Left ventricle myocardium inferior (tissue), 1 donor: Measurements from ENCODE around the gene PATJ. TPM values are rescaled to one million over a fixed set of nuclear protein-coding genes. Genes with fewer than 3 reads are reported as not detected.

Source experiments
- DNase-seq: peaks from one replicate; pipeline ENCODE4 v3.0.0-alpha.2; 2020
- H3K27ac ChIP-seq: fragments of 200-600 bp; replicated peaks from 2 replicates; pipeline ENCODE4 v1.8.0; 2021
- H3K27me3 ChIP-seq: fragments of 200-600 bp; 2 replicates; pipeline ENCODE4 v1.8.0; 2021; ENCODE audit warnings: low read depth
- H3K36me3 ChIP-seq: fragments of 200-600 bp; 2 replicates; pipeline ENCODE4 v1.8.0; 2021
- H3K4me1 ChIP-seq: fragments of 200-600 bp; 2 replicates; pipeline ENCODE4 v1.8.0; 2021
- H3K4me3 ChIP-seq: fragments of 200-600 bp; 2 replicates; pipeline ENCODE4 v1.8.0; 2021; ENCODE audit warnings: mild to moderate bottlenecking, moderate library complexity
- H3K9me3 ChIP-seq: fragments of 200-600 bp; replicated peaks from 2 replicates; pipeline ENCODE4 v1.8.0; 2021
- intact Hi-C: fragments of 100-400 bp; cut with micrococcal nuclease; formaldehyde crosslinking; loops from one replicate; pipeline ENCODE4 v1.11.0; 2022
- total RNA-seq: library from RNA; stranded (reverse); fragmentation: NEBNext Ultra II Directional; extraction: Animal tissue kit (Norgen Biotek cat#: 25700); gene quantifications from one replicate; pipeline ENCODE4 v1.2.1, GENCODE V29; 2021
- TF ChIP-seq, protein P1 (sequence below): fragments of 200-600 bp; IDR thresholded peaks from 2 replicates; pipeline ENCODE4 v1.8.0; 2021; ENCODE audit warnings: antibody characterized with exemption, mild to moderate bottlenecking, borderline replicate concordance
- donor health status: DM: no; HTN: yes; CAD: no; lungs with severe emphysema.

Gene PATJ
- total RNA-seq, 1 donor from 2014 or later = 166 TPM

DNA sequence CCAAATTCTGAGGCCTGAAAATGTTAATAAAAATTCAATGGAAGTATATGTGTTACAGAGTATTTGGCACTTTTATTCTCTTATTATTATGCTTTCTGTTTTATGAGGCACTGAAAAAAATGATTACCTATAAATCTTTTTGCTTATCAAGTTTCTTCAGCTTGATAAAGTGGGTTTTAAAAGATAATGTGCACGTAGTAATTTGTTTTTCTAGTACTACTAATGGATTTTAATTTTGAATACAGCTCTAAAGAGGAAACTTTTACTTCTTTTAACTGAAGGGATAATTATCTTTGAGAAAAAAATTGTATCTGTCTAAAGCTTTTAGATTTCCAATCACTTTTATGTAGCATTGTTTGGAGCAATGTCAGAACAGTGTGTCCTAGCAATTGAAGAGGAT lies 241.0 kb downstream of the PATJ start:
- DNase-seq = no peak
- Histone ChIP-seq H3K27ac (no peak overlapping the region), H3K4me1 (no peaks in the 10 kb centered on the region), H3K36me3 (no peaks in the 10 kb centered on the region), H3K9me3 (no peaks in the 10 kb centered on the region), H3K27me3 (no peaks in the 10 kb centered on the region), H3K4me3 (no peak overlapping the region)
- TF ChIP-seq, protein P1, sequence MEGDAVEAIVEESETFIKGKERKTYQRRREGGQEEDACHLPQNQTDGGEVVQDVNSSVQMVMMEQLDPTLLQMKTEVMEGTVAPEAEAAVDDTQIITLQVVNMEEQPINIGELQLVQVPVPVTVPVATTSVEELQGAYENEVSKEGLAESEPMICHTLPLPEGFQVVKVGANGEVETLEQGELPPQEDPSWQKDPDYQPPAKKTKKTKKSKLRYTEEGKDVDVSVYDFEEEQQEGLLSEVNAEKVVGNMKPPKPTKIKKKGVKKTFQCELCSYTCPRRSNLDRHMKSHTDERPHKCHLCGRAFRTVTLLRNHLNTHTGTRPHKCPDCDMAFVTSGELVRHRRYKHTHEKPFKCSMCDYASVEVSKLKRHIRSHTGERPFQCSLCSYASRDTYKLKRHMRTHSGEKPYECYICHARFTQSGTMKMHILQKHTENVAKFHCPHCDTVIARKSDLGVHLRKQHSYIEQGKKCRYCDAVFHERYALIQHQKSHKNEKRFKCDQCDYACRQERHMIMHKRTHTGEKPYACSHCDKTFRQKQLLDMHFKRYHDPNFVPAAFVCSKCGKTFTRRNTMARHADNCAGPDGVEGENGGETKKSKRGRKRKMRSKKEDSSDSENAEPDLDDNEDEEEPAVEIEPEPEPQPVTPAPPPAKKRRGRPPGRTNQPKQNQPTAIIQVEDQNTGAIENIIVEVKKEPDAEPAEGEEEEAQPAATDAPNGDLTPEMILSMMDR = no peak
- intact Hi-C loops = no loop called here

DNA sequence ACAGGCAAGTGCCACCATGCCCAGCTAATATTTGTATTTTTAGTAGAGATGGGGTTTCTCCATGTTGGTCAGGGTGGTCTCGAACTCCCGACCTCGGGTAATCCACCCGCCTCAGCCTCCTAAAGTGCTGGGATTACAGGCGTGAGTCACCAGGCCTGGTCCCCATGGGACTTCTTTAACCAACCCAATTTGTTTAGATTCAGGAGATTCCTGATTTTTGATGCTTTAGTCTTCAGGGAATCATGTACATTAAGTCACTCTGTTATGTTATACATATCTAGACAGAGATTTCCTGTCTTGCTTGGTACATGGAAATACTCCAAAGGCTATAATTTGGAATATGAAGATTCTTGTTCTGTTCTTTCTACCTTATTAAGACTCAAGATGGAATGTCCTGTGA lies 250.0 kb downstream of the PATJ start:
- no peak overlapping the region for H3K27ac ChIP-seq
- no peaks in the 10 kb centered on the region for H3K27me3 ChIP-seq
- no peak for DNase-seq
- no peaks in the 10 kb centered on the region for H3K9me3 ChIP-seq
- H3K4me1 ChIP-seq = peaks cover 24% of the 10 kb centered on the region
- TF ChIP-seq, protein P1 = no peak
- H3K4me3 ChIP-seq = no peak overlapping the region
- H3K36me3 ChIP-seq = peaks cover 7% of the 10 kb centered on the region
- intact Hi-C loops = no loop called here

GRCh38 chr1:61993331-61993961 lies 251.2 kb downstream of the PATJ start:
- Histone ChIP-seq H3K27ac (no peak overlapping the region), H3K27me3 (no peaks in the 10 kb centered on the region), H3K36me3 (peaks cover 7% of the 10 kb centered on the region), H3K4me3 (no peak overlapping the region), H3K9me3 (no peaks in the 10 kb centered on the region), H3K4me1 (peaks cover 24% of the 10 kb centered on the region)
- no peak for DNase-seq
- intact Hi-C loops = no loop called here
- TF ChIP-seq, protein P1 = no peak

DNA sequence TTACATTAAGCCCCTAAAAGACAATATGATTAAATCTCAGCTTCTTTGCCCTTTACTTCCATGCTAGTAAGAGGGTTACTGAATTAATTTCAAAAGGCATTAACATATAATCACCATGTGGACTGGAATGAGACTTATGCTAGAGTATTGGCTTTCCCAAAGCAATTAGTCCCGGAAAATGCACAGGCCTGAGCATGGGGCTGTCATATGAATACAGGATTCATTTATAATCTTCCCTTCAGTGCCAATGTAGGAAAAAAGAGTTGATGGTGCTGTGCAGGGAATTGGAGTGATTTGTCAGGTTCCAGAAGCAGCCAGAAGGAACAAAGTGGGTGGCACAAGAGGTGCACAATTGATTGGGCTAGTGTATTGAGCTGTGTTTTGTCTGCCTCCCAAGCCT lies 253.4 kb downstream of the PATJ start:
- DNase-seq = no peak
- Histone ChIP-seq H3K4me3 (no peak overlapping the region), H3K9me3 (no peaks in the 10 kb centered on the region), H3K27ac (no peak overlapping the region), H3K36me3 (peaks cover 7% of the 10 kb centered on the region), H3K27me3 (no peaks in the 10 kb centered on the region), H3K4me1 (peaks cover 24% of the 10 kb centered on the region)
- TF ChIP-seq, protein P1 = no peak
- intact Hi-C loops = no loop called here

DNA sequence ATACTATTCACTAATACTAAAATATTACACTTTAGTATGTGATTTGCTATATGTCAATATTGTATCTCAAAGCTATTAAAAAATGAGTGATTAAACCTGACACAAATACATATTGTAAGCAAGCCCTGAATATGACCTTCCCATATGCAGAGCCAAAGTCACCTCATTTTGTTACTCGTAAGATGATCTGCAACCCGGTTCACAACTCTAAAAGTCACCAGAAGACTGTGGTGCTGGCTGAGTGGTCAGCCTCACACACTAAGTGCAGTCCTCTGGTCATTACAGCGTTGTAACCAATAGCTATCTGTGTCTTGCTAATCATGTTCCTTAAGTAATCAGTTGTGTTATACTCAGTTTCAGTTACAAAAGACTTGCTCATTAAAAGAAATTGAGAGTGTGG lies 254.8 kb downstream of the PATJ start:
- TF ChIP-seq, protein P1 = no peak
- H3K27me3 ChIP-seq = no peaks in the 10 kb centered on the region
- no peak for DNase-seq
- peaks cover 24% of the 10 kb centered on the region for H3K4me1 ChIP-seq
- H3K27ac ChIP-seq = no peak overlapping the region
- no peak overlapping the region for H3K4me3 ChIP-seq
- peaks cover 7% of the 10 kb centered on the region for H3K36me3 ChIP-seq
- intact Hi-C loops = no loop called here
- no peaks in the 10 kb centered on the region for H3K9me3 ChIP-seq
